Measurements from ENCODE around the gene NSFL1C.
A peak's percentile ranks its signal among the peaks of the same experiment; 100 is the strongest.

NSFL1C gene

DNA sequence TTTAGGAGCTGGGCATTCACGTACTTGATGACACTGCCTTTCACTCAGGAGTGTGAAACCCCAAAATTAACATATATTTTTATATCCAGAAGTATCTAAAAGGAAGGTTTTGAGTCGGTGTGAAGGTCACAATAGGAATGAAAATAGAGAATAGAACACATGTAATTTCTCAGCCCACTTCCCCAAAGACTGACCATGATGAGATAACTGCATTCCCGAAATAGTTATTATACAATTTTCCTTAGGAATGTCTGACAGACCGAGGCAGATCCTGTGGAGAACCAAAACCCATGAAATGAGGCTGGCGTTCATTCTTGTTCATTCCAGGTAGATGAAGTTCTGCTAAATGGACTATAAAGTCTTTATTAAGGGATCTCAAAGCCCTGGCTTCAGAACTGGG lies 10.3 kb downstream of the NSFL1C start:
- no peak for DNase-seq

DNA sequence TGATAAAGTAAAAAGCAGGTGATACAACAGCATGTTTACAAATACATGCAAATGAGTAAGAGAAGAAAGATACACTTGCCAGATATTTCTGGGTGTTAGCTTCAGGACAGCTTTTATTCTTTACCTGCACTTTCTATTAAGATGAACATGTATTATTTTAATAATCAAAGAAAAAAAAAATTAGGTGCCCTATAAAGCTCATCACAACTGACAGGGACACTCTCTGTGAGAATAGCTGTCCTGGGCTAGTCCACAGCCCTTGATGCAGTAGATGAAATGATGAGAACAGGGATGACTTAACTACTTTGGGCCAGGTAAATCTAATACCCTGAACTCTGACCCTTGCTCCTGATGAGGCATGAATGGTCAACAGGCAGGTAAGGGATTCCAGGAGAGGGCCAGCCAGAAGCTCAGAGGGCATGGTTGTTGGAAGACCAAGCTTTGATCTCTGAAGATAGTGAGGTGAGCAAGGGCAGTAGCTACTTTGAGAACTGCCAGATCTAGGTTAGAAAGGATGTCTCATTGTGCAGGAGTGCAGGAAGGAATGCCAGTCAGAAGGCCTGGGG lies 15.6 kb downstream of the NSFL1C start:
- DNase-seq, result peak in 1 of 2 experiments; percentile 62

DNA sequence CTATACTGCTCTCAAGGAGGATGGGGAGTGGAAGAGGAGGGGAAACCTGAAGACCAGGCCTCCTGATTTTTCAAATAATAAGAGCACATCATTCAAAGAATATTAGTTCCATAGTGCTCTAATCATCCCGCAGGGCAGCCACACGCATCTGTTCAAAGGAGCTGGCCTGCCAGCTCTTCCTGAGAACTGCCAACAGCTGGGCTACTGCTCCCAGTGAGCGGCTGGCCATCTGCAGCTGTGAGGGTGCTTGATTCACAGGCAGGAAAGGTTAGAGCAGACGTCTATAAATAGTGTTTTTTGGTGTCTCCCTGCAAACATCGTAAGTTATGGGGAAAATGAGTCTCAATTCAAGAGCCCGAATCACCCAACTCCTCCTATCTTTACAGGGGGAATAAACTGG lies 17.3 kb downstream of the NSFL1C start:
- no peak for DNase-seq

DNA sequence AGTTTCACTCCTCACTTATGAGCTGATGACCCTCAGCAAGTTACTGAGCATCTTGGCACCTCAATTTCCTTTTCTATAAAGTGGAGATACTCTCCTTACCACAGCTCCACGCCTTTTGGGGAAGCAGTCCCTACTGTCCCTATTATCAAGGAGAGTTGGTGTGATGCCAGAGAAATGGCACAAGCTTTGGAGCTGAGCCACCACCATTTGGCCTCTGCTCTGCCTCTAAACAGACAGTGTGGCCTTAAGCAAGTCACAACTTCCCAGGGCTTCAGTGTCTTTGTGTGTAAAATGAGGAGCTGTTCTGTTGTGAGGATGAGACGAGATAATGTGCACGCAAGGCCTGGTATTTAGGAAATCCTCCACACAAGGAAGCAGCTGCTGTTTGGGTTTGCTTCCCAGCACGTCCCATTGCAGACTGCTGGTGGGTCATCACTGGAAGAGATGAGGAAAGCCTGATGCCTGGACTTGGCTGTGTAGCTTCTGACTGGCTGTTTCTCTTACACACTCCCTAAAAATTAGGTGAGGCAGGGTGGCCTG lies 18.5 kb downstream of the NSFL1C start:
- no peak for DNase-seq

DNA sequence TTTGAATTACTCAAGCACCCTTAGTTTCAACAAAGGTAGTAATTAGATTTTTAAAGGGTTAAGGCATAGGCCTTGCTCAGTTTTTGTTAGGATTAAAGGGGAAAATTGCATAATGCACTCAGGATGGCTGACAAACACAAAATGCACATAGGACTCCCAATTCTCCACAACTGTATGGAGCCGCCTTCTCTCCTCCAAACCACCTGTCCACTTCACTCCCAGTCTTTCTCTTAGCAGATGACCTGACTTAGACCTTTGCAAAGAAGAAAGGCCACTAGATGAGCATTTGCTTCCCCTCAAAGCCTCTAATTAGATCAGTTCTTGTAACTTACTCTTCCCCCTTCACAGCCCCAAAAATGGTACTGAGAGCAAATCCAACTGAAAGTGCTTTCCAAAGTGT lies 20.1 kb downstream of the NSFL1C start:
- no peak for DNase-seq

DNA sequence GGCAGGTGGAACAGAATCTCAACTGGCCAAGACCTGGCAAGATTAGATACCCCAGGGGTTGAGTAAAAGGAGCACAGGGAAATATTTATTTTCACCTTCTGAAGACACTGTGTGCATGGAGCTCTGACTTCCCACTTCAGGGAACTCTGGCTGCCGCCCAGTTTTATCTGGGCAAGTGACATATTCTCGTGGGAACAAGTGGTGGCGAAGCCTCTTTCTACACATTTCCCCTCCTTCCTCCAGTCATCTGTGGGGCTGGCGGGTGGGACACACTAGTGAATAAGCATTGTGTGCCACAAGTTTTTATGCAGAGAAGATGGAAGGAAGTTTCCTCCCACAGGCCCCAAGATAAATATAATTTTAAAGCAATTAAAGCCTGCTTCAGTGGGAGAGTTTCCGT lies 23.6 kb downstream of the NSFL1C start:
- no peak for DNase-seq

DNA sequence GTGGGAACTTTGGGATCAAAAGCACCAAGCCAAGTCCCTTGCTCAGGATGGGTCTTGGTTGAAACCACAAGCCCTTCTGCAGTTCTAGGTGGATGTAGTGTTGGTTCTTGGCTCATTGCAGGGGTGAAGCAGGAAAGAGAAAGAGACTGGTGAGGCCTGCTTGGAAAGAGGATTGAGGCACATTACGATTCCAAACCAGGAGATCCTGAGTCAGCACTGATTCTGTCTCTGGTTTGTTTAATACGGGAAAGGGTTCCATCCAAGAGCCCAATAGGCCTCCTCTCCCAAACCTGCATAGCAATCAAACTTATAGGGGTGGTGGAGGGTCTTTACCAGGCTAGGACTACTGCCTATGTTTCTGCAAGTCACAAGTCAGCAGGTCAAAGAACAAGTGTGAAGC lies 24.3 kb downstream of the NSFL1C start:
- DNase-seq, result no peak

DNA sequence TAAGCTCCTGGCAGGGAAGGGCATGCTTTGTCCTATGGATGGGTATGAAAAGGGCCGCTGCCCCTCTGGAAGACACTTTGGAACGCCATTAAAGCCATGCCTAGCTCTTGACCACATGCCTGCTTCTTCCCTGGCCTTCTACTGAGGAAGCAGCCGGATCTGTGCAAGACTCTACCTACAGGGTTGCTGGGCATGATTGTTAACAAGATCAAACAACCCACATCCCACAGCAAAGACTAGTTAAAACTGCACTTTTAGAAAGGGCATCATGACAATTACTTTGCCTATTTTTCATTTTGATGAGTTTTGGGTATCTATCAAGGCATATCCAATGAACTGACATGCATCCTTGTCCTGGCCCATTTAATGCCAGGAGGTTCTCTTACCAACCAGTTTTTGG lies 25.5 kb downstream of the NSFL1C start:
- no peak for DNase-seq

DNA sequence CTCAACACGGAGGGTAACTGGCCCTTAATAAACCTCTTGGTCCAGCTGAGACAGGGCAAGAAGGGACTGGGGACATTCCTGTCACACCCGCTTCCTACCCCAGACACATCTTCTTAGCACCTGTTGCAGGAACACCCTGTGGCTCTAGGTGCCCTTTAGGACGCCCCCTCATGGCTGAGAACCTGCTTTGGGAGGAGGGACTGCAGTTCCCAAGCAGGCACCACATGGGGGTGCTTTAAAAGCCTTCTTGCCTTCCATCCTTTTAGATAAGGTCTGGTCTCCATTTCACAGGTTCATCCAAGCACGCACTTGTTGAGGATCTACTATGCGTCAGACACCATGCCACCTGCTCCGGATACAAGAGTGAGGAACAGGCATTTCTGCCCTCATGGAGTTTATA lies 26.6 kb downstream of the NSFL1C start:
- peak in 1 of 2 experiments; percentile 19 for DNase-seq

DNA sequence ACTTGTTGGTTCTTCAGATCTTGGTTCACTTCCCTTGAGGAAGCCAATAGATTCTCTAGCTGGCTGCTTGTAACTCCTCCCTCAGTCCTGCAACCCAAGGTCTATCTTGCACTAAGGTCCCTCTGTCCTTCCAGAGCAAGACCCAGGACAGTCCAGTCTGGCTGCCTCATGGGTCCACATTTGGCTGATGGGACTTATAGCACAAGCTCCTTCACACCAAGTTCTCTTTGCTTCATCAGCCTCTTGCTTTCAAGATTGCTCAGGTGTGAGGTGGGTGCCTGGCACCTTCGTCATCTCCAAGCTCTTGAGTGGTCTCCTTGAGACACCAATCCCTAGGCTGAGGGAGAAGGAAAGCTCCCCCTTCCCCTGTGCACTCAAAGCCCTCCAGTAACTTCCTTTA lies 28.3 kb downstream of the NSFL1C start:
- no peak for DNase-seq

DNA sequence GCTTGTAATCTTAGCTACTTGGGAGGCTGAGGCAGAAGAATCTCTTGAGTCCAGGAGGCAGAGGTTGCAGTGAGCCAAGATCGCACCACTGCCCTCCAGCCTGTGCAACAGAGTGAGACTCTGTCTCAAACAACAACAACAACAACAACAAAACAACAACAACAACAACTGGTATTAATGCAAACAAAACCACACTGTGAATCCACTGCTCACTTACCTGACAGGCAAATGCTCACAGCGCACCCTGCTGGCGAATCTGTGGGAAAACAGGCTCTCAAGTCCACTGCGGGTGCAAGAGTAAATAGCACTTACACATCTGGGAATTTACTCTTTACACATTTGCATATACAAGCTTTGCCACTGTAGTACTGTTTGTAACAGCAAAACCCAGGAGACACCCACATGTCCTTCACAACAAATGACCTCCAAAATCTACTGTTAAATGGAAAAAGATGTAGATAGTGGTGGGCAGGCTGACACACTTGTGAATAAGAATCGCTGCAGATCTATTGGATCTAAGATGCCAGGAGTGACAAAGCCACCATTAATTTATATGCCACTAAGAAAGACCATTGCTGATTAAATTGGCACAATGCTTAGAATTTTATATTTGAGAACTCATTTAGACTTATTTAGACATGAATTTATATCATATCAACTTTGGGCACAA lies 29.3 kb downstream of the NSFL1C start:
- DNase-seq, result peak; percentile 70 to 85

DNA sequence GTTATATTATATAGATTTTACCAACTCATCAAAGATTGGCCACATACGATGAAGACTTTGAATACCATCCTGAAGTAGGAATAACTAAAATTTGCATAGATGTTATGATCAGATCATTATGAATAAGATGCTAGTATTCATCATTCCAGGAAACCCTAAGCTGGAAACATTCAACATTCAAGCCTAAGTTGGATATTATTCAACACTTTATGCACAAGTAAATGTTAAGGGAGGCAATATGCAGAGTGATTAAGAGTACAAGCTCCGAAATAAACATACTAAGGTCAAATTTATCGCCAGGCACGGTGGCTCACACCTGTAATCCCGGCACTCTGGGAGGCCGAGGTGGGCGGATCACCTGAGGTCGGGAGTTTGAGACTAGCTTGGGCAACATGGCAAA lies 30.4 kb downstream of the NSFL1C start:
- DNase-seq, result no peak

DNA sequence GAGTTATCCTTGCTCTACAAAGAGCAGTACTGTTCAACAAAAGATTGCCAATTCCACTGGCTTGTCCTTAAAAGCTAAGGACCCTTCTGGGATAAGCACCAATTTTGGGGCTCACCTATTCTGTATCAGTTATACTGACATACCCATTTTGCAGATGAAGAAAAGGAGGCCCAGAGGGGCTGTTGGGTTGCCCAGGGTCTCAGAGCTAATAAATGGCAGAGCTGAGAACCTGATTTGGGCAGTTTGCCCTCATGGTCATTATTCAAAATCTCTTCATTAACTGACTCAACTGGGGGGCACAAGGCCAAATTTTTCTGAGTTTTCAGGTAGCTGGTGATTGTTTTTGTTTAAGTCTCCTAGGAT lies 31.3 kb downstream of the NSFL1C start:
- no peak for DNase-seq

DNA sequence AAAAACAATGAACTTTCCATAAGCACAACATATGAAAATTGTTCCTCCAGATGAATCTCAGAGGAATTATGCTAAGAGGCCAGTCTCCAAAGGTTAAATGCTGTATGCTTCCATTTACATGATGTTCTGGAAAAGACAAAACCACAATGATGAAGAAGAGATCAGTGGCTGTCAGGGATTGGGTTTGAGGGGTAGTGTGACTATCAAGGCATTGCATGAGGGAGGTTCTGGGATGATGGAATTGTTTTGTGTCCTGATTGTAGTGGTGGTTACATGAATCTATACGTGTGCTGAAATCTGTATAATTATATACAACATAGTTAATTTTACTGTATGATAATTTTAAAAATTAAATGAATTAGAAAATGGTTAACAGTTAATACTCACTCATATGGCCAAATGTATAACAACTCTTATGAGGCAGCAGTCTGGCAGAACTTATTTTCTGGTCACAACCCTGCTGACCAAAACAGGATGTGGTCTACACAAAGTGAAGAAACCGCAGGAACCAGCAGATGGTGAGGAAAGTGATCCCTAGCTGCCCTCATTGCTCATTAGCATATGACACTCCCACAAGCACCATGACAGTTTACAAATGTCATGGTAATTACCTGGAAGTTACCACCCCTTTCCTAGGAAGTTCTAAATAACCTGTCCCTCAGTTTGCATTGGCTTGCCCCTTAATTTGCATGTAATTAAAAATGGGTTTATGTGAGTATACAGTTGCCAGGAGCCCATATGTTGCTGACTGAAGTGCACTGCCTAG lies 31.9 kb downstream of the NSFL1C start:
- DNase-seq, result peak; percentile 59 to 93

DNA sequence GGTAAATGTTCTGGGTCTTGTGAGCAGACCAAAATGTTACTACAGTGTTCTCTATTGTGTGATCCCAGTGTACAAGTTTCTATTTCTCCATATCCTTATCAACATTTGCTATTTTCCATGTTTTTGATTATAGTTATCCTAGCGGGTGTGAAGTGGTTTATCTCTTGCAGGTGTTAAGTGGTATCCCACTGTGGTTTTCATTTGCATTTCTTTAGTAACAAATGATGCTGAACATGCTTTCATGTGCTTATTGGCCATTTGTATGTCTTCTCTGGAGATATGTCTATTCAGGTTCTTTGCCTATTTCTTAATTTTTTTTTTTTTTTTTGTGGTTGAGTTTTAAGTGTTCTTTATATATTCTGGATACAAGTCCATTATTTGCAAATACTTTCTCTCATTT lies 35.5 kb downstream of the NSFL1C start:
- no peak for DNase-seq

DNA sequence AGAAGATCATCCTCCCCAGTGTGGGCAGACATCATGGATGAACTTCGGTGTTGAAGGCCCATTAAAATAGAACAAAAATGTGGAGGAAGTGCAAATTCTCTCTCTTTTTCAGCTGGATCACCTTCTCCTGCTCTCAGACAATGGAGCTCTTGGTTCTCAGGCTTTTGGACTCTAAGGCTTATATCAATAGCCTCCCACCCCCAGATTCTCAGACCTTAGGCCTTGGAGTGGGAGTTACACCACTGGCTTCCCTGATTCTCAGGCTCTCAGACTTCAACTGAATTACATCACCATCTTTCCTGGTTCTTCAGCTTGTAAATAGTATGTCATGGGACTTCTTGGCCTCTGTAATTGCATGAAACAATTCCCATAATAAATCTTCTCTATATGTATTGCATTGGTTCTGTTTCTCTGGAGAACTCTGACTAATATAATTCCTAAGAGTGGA lies 36.6 kb downstream of the NSFL1C start:
- no peak for DNase-seq

DNA sequence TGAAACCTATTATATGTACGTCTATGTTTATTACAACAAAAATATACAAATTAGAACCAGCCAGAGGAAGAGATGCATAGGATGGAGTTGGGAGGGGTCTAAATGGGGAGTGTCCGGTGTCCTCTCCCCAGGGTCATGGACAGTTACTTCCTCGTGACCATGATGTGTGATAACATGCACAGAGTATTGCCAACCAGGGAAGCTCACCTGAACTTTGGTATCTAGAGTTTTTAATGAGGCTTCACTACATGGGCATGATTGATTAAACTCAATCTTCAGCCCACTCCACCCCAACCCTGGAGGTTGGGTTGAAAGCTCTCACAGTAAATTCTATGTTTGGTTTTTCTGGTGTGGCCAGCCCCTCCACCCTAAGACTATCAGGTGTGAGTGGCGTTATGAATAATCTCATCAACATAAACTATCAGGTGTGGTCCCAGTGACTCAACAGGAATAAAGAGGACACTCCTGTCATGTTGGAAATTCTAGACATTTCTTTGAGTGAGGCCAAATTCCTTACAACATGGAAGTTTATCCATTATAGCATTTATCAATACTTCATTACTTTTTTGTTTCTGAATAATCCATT lies 37.4 kb downstream of the NSFL1C start:
- DNase-seq, result no peak

DNA sequence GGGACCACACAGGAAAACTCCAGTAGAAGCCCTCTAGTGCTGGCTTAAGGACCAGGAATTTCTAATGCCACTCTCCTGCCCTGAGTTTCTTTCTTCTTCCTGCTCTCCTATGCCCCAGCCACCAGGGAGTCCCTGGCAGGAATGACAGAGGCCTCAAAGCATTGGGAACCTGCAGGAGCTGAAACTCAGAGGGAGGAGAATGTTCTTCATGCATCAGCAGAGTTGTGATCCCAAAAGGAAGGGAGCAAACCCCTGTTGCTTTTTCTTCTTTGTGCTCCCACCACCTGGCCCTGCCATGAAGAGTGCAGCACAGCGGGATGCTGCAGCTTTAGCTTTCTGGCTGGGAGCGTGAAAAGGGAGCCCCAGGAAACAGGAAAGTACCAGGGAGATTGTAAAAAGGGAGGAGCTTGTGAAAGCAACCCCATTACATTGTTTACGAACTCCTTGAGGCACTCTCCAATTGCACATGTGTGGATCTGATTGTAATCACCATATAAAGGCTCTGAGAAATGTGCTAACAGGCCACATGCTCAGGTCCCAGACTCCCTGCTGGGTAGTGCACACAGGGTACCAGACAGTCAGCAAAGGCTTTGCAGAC lies 39.1 kb downstream of the NSFL1C start:
- DNase-seq, result peak in 1 of 2 experiments; percentile 56

DNA sequence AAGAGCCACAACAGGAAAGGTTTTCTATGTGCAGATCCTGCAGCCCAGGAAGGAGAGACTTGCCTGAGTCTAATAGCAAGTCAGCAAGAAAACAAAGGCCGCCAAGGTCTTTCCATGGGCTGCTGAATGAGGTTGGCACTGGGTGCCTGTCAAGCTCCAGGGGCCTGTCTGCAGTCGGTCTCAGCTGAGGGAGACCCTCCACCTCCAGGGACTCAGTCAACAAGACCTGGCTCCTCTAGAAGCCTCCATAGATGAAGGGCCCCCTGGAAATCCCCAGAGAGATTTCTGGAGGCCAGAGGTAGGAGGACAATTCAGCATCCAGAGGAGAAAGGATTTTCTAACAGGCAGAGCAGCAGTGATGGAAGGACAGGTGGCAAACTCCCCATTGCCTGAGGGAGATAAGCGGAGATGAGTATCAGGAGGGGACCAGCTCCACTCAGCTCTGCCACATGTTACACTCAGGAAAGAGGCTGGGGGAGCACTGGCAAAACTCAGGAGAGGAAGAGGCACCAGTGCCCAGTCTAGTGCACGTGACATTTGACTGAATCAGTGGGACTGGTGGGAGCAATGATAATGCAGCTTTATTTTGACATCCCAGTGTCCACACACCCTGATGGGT lies 40.3 kb downstream of the NSFL1C start:
- no peak for DNase-seq

DNA sequence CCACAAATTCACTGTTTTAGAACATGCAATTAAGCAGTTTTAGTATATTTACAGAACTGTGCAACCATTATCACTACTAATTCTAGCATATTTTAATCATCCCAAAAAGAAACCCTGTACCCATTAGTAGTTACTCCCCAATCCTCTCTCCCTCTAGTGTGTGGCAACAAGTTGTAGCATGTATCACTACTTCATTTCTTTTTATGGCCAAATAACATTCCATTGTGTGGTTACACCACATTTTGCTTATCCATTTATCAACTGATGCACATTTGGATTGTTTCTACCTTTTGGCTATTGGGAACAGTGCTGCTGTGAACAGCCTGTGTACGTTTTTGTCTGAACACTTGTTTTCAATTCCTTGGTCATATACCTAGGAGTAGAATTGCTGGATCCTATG lies 42.3 kb downstream of the NSFL1C start:
- no peak for DNase-seq

DNA sequence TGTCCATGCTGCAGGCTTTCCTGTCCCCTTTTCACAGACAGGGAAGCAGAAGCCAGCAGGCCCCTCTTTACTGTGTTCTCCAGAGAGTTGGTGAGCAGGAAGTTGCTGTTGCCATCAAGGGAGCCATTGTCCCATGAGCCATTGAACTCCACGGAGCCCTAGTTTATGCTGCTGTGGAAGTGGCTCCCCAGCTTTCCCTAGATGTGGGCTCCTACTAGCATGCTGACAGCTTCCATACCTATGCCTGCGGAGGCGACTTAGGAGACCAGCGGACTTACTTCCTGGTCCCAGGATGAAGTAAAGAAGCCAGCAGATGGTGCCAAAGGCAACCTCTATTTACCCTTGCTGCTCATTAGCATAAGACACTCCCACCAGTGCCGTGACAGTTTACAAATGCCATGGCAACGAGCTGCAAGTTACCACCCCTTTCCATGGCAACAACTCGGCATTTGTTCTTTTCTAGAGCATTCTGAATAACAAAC lies 43.0 kb downstream of the NSFL1C start:
- DNase-seq, result peak in 1 of 2 experiments; percentile 62

DNA sequence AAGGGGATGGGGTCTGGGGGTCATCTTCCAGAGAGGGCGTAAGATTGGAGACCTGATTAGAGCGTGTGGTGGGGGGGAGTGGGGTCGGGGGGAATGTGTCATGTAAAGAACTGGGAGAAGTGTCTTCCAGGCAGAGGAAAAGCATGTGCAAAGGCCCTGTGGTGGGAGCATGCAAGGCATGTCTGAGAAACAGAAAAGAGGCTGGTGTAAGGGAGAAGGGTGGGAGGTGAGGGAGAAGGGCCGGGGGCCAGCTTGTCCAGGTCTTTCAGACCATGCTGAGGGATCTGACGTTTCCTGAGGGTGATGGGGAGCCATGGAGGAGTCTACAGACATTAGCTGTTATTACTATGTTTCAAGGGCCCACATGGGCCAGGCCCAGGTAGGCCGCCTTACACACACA lies 43.4 kb downstream of the NSFL1C start:
- DNase-seq, result no peak

DNA sequence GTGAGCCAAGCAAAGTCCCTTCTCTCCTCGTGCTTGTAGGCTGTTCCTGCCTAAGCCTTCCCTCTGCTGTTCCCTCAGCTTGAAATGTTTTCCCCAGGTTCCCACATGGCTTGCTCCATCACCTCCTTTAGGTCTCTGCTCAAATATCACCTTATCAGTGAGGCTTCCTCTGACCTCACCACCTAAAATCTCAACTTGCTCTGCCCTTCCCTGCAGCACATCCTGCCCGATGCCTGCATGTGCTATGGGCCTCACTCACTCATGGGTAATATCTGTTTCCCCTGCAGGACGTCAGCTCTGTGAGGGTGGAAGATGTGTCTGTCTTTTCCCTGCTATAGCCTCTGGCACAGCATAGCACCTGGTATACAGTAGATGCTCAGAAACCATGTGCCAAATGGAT lies 43.9 kb downstream of the NSFL1C start:
- DNase-seq, result peak in 1 of 2 experiments; percentile 39

Data from SW 1271 (cell line).